ENCODE data around the gene APPL2.

APPL2 gene

GRCh38 chr12:105222726-105223351 lies 13.1 kb downstream of the APPL2 start:
- no peak for DNase-seq (ENCODE audit: low read depth)

DNA sequence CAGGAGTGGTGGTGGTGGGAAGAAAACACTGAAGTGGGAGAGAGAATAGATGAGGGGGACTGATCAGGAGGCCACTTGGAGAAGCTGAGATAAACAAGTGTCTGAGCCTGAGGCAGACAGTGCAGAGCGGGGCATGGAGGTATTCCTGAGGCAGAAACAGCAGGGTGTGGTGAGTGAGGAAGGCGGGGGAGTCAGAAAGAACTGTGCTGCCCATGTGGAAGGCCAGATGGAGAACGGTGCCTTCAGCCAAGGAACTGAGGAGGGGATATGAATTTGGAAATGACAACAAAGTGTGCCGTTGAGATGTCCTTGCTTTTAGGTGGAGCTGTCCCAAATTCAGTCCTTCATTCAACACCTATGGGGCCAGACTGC lies 13.7 kb downstream of the APPL2 start:
- DNase-seq (ENCODE audit: low read depth) = no peak

GRCh38 chr12:105221583-105222283 lies 14.2 kb downstream of the APPL2 start:
- DNase-seq (ENCODE audit: low read depth) = no peak

DNA sequence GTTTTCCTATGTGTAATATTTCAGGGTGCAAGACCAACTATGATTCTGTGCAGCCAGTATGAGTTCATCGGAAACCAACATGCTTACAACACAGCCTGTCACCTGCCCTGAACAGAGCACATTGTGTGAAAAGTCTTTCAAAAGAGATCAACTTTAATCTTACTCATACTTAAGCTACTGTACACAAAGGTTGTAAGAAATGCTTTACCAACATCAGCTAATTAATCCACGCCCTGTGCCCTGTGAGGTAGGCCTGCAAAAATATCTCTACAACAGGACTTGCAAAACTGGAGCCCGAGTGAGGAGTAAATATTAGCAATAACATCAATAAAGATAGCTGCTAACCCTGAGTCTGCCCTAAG lies 15.1 kb downstream of the APPL2 start:
- DNase-seq (ENCODE audit: low read depth) = no peak

DNA sequence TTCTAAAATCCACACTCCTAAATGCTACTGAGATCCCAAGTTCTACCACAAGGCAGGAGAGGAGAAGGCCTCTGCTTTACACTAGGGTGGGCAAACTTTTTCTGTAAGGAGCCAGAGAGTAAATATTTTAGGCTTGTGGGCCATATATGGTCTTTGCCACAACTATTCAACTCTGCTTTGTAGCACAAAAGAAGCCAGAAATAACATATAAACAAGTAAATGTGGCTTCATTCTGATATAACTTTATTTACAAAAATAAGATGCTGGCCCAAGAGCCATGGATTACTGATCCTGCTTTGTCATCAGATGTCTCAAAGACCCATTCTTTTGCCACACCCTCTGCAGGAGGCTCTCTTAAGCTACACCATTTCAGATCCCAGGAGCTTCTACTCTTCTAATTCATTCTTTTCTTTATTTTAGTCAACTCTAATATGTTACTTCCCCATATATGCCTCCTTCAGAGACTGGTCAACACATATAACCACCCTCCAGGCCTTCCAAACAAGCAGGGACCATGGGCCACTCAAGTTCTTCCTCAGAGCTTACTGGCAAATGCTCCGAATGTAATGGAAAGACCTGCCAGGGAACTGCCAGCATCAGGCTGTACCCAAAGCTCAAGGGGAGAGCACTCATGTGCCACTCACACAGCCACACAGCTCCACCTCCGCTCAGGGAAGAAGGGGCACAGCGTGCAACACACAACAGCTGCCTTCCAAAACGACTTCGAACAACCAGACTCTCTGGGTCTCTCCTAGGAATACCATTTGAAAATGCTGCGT lies 15.6 kb downstream of the APPL2 start:
- DNase-seq (ENCODE audit: low read depth) = no peak

- DNase-seq (ENCODE audit: low read depth) = no peak
Measured at GRCh38 chr12:105219261-105220028, 16.5 kb downstream of the APPL2 start.

GRCh38 chr12:105218434-105218833 lies 17.5 kb downstream of the APPL2 start:
- no peak for DNase-seq (ENCODE audit: low read depth)

- no peak for DNase-seq (ENCODE audit: low read depth)
Measured at GRCh38 chr12:105214670-105215375, 21.2 kb downstream of the APPL2 start.

GRCh38 chr12:105214148-105214547 lies 21.8 kb downstream of the APPL2 start:
- peak; percentile 2 for DNase-seq (ENCODE audit: low read depth)

DNA sequence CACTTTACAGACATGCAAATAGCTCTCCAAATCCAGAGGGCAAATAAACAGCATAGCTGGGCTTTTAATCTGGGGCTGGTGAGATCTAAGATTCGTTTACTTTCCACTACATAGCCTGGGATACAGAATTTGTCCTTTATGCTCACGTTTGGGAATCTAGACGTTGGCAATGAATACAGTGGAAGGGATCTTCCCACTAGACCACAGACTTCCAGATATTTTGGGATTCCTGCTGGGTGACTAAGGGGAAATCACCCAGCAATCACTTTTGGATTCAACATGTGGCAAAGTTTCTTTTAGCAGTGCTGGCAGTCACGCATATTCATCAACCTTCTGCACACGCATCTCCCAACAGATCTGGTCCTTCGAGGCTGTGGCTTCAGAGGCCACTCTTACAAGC lies 23.5 kb downstream of the APPL2 start:
- peak; percentile 56 for DNase-seq (ENCODE audit: low read depth)

GRCh38 chr12:105209091-105209490 lies 26.9 kb downstream of the APPL2 start:
- no peak for DNase-seq (ENCODE audit: low read depth)

- no peak for DNase-seq (ENCODE audit: low read depth)
Measured at GRCh38 chr12:105206686-105207374, 29.1 kb downstream of the APPL2 start.

DNA sequence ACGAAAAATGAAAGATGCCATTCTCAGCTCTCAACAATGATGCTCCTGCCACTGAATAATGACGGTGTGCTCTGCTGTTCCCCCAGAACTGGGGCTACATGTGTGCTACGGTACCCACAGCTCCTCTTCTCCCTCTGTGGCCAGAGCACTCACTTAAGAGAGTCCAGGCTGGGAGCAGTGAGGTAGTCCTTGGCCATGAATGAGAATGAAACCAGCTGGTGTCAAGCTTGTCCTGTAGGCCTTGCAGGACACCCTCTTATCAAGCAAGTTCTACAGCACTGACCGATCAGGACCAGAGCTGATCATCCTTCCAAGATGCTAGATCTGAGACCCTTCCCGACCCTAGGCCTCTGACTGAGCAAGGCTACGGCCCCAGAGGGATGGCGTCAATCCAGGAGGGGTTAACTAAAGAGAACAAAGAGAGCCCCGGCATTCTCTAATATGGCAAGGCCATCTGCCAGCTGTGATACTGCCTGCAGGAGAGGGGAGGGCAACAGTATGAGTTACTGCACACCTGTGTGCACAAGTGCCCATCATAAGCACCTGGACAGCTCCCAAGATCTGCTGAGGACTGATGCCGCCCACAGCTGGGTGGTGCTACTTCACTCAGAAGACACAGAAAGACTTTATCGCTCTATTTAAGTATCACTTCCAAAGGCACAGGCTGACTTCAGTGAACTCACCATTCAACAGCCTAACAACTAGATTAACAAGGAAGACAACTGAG lies 30.5 kb downstream of the APPL2 start:
- no peak for DNase-seq (ENCODE audit: low read depth)

DNA sequence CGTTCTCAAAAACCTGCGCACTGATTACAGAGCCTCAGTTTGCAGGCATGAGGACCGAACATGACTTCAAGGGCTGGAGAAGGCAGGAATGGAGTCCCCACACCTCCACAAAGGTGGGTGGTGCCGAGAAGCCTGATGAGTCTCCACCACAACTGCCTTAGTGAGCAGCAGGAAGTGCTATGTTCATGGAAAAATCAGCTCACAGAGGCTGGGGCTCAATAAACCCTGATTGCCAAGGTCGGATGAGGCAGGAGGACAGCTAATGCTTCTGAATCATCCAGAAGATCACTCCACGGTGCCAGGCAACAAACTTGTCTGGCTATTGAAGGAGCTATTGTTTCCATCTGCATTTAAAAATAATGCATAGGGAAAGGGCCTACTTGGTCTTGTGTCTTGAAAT lies 31.1 kb downstream of the APPL2 start:
- DNase-seq (ENCODE audit: low read depth) = no peak

DNA sequence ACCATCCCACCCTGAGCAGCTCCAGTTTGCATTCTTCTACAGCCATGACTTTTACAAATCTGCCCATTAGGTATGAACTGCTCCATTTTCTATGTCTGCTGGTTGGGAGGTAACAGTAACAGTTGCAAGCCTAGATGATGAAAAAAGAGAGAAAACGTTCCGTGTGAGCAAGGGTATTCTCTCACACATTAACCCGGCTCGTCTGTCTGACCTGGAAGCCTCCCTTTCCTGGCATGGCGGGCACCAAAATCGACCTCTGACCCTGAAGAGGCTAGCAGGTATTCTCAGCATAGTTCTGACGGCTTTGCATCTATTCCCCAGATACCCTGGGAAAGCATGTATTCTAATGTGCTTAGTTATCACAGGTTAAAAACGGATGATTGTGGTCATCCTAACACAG lies 31.8 kb downstream of the APPL2 start:
- no peak for DNase-seq (ENCODE audit: low read depth)

DNA sequence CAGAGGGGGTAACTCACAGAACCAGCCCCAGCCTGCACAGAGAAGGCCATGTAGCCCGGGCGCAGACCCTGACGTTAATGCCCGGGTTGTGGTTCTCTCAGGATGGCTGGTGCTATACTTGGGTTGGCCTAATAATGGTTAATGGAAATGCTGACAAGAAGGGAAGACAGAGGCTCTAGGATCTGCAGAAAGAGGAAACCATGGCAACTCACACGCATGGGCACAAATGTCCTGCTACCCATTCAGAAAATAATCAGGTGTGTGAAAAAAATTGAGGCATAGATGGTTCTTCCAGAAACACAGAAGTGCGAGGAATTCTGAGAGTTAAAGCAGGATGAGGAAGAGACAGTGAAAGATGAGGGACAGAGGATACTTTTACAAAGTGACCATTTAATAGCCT lies 33.8 kb downstream of the APPL2 start:
- no peak for DNase-seq (ENCODE audit: low read depth)

DNA sequence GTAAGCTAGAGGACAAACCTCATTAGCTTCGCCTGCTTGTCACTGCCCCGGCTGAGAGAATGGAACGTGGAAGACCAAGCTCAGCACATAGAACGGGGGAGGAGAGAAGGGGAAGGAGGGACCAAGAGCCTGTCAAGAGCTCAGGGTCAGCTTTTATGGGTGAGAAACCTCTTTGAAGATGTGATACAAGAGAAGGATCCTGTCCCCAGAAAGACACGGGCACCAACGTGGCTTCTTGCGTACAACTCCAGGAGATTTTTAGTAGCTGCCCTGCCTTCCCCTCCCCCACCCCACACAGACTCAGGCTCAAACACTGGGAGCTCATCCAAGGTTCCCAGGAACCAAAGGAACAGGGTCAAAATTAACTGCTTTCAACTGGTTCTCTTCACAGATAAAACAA lies 34.7 kb downstream of the APPL2 start:
- no peak for DNase-seq (ENCODE audit: low read depth)

DNA sequence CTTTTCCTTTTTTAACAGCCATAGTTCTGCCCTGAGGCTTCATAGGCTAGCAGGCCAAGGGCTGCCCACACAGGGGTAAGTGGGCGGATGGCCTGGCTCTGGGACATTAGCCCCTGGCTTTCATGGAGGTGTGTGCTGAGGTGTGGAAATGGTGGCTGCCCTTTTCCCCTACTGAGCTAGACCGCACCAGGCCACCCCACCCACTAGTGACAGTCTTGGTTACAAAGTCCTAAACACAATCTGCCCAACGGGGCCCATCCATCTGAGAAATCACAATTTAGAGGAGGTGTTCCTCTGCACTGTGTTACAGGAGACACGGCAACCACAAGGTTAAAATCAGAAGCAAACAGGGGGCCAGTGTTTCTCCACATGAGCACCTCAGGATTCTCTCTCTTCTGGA lies 35.6 kb downstream of the APPL2 start:
- DNase-seq (ENCODE audit: low read depth) = no peak

- DNase-seq (ENCODE audit: low read depth) = no peak
Measured at GRCh38 chr12:105198961-105199360, 37.0 kb downstream of the APPL2 start.

DNA sequence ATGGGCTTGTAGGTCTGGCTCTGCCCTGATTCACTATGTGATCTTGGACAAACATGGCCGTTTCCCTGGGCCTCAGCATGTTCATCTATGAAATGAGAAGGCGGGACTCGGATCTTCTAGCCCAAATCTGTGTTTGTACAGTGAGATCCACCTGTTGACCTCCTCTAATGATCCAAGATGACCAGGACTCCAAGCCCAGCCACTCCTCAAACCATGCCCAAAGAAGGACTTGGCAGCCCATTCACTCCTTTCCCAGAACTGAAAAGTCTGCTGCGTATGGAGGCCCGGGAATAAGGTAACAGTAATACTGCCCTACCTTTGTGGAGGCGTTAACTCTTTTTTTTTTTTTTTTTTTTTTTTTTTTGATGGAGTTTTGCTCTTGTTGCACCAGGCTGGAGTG lies 39.9 kb downstream of the APPL2 start:
- DNase-seq (ENCODE audit: low read depth) = no peak

GRCh38 chr12:105194947-105195346 lies 41.0 kb downstream of the APPL2 start:
- no peak for DNase-seq (ENCODE audit: low read depth)
